GM12873 (cell line): ENCODE data around the gene DNMT1.

Experiments
- TF ChIP-seq, protein P1 (sequence below): IDR thresholded peaks from 2 replicates; pipeline ENCODE4 v1.5.1; 2012; ENCODE audit warnings: low read depth, mild to moderate bottlenecking, moderate library complexity, low read length, control low read depth; ENCODE audit not compliant: insufficient read depth; ENCODE audit errors: missing control alignments

Gene DNMT1

DNA sequence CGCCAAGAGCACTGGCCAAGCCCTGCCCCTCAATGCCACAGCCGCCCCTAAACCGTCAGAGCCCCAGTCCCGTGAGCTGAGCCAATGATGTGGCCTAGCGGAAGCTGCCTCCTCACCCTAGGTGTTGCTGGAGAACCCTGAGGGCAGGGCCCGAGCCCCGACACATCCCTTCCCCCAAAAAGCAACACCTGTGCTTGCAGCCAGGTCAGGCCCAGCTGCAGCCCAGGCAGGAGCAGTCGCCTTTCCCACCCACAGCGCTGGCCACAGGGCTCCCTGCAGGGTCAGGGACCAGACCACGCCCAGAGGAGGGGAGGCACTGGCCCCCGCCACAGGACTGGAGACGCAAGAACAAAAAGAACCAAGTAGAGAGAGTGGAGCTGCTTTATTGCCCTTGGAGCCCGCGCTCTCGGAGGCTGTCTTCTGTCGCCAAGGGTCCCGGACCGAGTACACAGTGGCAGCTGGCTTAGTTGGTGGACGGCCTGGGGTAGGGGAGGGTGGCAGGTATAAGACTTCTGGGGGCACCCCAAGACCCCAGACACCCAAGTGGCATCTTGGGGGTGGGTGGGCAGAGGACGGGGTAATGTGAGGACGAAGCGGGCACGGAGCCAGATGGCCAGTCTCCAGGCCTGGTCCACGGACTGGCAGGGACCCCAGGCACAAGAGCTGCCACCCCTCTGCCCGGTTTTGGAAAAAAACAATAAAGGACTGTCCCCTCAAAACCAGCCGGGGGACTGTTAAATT, 79.9 kb downstream of the DNMT1 start:
- TF ChIP-seq, protein P1, sequence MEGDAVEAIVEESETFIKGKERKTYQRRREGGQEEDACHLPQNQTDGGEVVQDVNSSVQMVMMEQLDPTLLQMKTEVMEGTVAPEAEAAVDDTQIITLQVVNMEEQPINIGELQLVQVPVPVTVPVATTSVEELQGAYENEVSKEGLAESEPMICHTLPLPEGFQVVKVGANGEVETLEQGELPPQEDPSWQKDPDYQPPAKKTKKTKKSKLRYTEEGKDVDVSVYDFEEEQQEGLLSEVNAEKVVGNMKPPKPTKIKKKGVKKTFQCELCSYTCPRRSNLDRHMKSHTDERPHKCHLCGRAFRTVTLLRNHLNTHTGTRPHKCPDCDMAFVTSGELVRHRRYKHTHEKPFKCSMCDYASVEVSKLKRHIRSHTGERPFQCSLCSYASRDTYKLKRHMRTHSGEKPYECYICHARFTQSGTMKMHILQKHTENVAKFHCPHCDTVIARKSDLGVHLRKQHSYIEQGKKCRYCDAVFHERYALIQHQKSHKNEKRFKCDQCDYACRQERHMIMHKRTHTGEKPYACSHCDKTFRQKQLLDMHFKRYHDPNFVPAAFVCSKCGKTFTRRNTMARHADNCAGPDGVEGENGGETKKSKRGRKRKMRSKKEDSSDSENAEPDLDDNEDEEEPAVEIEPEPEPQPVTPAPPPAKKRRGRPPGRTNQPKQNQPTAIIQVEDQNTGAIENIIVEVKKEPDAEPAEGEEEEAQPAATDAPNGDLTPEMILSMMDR: no peak

DNA sequence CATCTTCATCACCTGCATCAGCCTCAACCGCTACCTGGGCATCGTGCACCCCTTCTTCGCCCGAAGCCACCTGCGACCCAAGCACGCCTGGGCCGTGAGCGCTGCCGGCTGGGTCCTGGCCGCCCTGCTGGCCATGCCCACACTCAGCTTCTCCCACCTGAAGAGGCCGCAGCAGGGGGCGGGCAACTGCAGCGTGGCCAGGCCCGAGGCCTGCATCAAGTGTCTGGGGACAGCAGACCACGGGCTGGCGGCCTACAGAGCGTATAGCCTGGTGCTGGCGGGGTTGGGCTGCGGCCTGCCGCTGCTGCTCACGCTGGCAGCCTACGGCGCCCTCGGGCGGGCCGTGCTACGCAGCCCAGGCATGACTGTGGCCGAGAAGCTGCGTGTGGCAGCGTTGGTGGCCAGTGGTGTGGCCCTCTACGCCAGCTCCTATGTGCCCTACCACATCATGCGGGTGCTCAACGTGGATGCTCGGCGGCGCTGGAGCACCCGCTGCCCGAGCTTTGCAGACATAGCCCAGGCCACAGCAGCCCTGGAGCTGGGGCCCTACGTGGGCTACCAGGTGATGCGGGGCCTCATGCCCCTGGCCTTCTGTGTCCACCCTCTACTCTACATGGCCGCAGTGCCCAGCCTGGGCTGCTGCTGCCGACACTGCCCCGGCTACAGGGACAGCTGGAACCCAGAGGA, 80.6 kb downstream of the DNMT1 start:
- TF ChIP-seq, protein P1: no peak

DNA sequence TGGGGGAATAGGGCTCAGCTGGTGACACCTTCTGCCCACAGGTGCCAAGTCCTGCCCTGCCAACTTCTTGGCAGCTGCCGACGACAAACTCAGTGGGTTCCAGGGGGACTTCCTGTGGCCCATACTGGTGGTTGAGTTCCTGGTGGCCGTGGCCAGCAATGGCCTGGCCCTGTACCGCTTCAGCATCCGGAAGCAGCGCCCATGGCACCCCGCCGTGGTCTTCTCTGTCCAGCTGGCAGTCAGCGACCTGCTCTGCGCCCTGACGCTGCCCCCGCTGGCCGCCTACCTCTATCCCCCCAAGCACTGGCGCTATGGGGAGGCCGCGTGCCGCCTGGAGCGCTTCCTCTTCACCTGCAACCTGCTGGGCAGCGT, 81.2 kb downstream of the DNMT1 start:
- TF ChIP-seq, protein P1: no peak

DNA sequence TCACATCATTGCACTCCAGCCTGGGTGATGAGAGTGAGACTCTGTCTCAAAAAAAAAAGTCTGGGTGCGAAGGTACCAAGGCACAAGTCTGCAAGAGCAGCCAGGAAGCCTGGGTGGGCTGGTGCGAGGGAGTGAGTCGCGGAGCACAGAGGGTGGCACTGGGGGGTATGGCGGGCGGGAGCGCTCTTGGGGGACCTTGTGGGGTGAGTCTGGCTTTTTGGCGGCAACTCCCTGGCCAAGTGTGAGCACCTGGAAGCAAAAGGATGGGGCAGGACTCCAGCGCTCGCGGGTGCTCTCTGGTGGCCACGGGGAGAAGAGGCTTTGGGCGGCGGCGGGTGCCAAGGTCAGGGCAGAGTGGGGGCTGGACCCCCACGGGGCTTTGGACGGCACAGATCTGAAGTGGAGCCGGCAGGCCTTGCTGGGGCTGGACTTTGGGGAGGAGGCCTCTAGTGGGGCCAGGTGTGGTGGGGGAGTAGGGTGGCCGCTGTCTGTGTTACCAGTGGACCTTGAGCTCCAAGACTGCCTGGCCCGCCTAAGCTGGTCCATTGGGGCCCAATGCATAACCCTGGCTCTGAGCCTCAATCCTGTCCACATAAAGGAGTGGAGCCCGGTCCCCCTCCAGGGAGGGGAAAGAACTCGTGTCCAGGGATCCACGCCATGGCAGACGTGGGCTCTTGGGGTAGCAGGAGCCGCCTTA, 81.7 kb downstream of the DNMT1 start:
- TF ChIP-seq, protein P1: peak; percentile 83

DNA sequence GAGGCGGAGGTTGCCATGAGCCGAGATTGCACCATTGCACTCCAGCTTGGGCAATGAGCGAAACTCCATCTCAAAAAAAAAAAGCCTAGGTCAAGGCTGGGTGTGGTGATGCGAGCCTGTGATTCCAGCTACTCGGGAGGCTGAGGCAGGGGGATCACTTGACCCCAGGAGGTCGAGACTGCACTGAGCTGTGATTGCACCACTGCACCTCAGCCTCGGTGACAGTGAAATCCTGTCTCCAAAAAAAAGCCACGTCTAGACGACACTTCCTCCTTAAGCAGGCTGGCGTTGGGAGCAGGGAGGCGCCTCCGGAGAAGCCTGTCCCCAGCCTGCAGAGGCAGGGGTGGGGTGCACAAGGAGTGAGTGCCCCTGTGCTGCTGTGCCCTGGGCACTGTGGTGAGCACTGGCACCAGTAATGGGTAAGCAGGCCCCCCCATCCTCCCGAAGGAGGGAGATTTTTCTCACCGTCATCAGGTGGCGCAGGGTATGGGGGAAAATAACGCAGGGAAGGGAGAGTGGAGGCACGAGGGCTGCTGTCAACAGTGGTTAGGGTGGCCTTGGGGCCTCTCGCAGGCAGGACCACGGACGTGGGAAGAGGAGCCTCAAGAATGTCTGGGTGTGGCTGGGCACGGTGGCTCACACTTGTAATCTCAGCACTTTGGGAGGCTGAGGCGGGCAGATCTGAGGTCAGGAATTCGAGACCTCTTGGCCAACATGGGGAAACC, 82.6 kb downstream of the DNMT1 start:
- TF ChIP-seq, protein P1: no peak

DNA sequence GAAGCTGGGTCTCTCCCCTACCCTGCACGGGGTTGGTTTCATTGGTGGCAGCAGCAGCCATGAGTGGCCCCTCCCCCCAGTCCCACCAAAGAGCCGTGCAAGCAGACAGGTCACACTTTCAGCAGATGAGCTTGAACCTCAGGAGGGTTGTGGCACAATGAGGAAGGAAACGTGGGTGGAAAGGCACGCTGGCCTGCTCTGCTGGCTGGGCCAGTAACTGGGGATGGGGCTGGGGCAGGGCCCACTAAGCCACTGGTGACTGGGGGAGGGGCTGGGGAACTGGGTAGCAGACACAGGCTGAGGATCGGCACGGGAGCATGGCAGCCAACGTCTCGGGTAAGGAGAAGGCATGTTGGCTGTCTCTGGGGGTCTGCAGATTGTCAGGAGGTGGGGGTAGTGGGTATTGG, 83.3 kb downstream of the DNMT1 start, which contains the start of gene P2RY11:
Gene P2RY11 (plus strand): TSS at position 289 of the 407 bp plus-strand sequence. CDS start 29 bp downstream, at position 318.
- TF ChIP-seq, protein P1: no peak
